H9 (cell line): ENCODE results near the gene WDR91. TPM values are rescaled to one million over a fixed set of nuclear protein-coding genes. Genes with fewer than 3 reads are reported as not detected.
"Not testable (repeated sequence)": the region's sequence is repeated elsewhere in the genome, so short reads cannot be mapped to it uniquely, and the experiment has no call there.

Experiments
- DNase-seq: peaks from one replicate; pipeline ENCODE4 v3.0.0-alpha.2; 2017
- H2AFZ ChIP-seq: one replicate; pipeline ENCODE4 v1.6.1; 2013; ENCODE audit warnings: mild to moderate bottlenecking, low read length, control low read depth, moderate library complexity
- H2AK5ac ChIP-seq: 2 replicates; pipeline ENCODE4 v1.6.1; 2013; ENCODE audit warnings: low read length, control low read depth, mixed read lengths; ENCODE audit not compliant: insufficient read length
- H2BK120ac ChIP-seq: one replicate; pipeline ENCODE4 v1.6.1; 2013; ENCODE audit warnings: low read depth, mild to moderate bottlenecking, low read length, control low read depth, inconsistent platforms; ENCODE audit not compliant: poor library complexity, severe bottlenecking
- H2BK12ac ChIP-seq: 2 replicates; pipeline ENCODE4 v1.6.1; 2013; ENCODE audit warnings: low read length, control low read depth, mixed read lengths, low read depth; ENCODE audit not compliant: insufficient read length
- H2BK15ac ChIP-seq: 2 replicates; pipeline ENCODE4 v1.6.1; 2013; ENCODE audit warnings: low read depth, low read length, control low read depth
- H2BK20ac ChIP-seq: one replicate; pipeline ENCODE4 v1.6.1; 2013; ENCODE audit warnings: low read depth, mild to moderate bottlenecking, low read length, control low read depth, inconsistent platforms; ENCODE audit not compliant: poor library complexity, severe bottlenecking
- H2BK5ac ChIP-seq: 2 replicates; pipeline ENCODE4 v1.6.1; 2013; ENCODE audit warnings: low read length, control low read depth, mixed read lengths; ENCODE audit not compliant: insufficient read length
- H3K14ac ChIP-seq: 2 replicates; pipeline ENCODE4 v1.6.1; 2013; ENCODE audit warnings: low read length, control low read depth; ENCODE audit not compliant: insufficient read depth
- H3K18ac ChIP-seq: 2 replicates; pipeline ENCODE4 v1.6.1; 2013; ENCODE audit warnings: low read depth, mild to moderate bottlenecking, mixed read lengths, low read length, control low read depth; ENCODE audit not compliant: insufficient read length
- H3K23ac ChIP-seq: 2 replicates; pipeline ENCODE4 v1.6.1; 2013; ENCODE audit warnings: low read length, control low read depth, mixed read lengths, low read depth; ENCODE audit not compliant: insufficient read length
- H3K23me2 ChIP-seq: 2 replicates; pipeline ENCODE4 v1.6.1; 2013; ENCODE audit warnings: low read depth, mild to moderate bottlenecking, mixed read lengths, low read length, control low read depth; ENCODE audit not compliant: insufficient read length, poor library complexity, severe bottlenecking
- H3K27ac ChIP-seq: 2 replicates; pipeline ENCODE4 v1.5.1; 2013; ENCODE audit warnings: low read length, control low read depth, mixed read lengths, low read depth; ENCODE audit not compliant: insufficient read length
- H3K27me3 ChIP-seq: 2 replicates; pipeline ENCODE4 v1.6.1; 2013; ENCODE audit warnings: low read length, control low read depth, inconsistent platforms; ENCODE audit not compliant: insufficient read depth
- H3K4ac ChIP-seq: 2 replicates; pipeline ENCODE4 v1.6.1; 2013; ENCODE audit warnings: low read depth, mild to moderate bottlenecking, control low read depth, inconsistent platforms, low read length, moderate library complexity
- H3K4me1 ChIP-seq: 2 replicates; pipeline ENCODE4 v1.6.1; 2013; ENCODE audit warnings: low read length, control low read depth, inconsistent platforms; ENCODE audit not compliant: insufficient read depth
- H3K4me2 ChIP-seq: 2 replicates; pipeline ENCODE4 v1.6.1; 2013; ENCODE audit warnings: low read length, control low read depth, mixed read lengths; ENCODE audit not compliant: insufficient read length, insufficient read depth
- H3K56ac ChIP-seq: 2 replicates; pipeline ENCODE4 v1.6.1; 2013; ENCODE audit warnings: low read depth, mild to moderate bottlenecking, mixed read lengths, low read length, control low read depth; ENCODE audit not compliant: insufficient read length
- H3K79me1 ChIP-seq: 2 replicates; pipeline ENCODE4 v1.6.1; 2013; ENCODE audit warnings: low read depth, mild to moderate bottlenecking, moderate library complexity, low read length, control low read depth, inconsistent platforms; ENCODE audit not compliant: insufficient read depth, poor library complexity, severe bottlenecking
- H3K79me2 ChIP-seq: 2 replicates; pipeline ENCODE4 v1.6.1; 2013; ENCODE audit warnings: low read length, control low read depth, inconsistent platforms; ENCODE audit not compliant: insufficient read depth
- H3K9ac ChIP-seq: 2 replicates; pipeline ENCODE4 v1.6.1; 2013; ENCODE audit warnings: low read length, control low read depth, mixed read lengths; ENCODE audit not compliant: insufficient read length; ENCODE audit errors: extremely low read depth
- H3K9me3 ChIP-seq: one replicate; pipeline ENCODE4 v1.6.1; 2013; ENCODE audit warnings: low read depth, low read length, inconsistent platforms; ENCODE audit not compliant: control insufficient read depth
- H3T11ph ChIP-seq: one replicate; pipeline ENCODE4 v1.6.1; 2013; ENCODE audit warnings: mild to moderate bottlenecking, low read length, control low read depth, inconsistent platforms
- H4K20me1 ChIP-seq: one replicate; pipeline ENCODE4 v1.6.1; 2013; ENCODE audit not compliant: control insufficient read depth, insufficient read length, insufficient read depth
- H4K5ac ChIP-seq: 2 replicates; pipeline ENCODE4 v1.6.1; 2013; ENCODE audit warnings: low read depth, mild to moderate bottlenecking, mixed read lengths, low read length, control low read depth; ENCODE audit not compliant: insufficient read length
- H4K8ac ChIP-seq: replicated peaks from 2 replicates; pipeline ENCODE4 v1.6.1; 2013; ENCODE audit warnings: low read length, control low read depth, mixed read lengths, low read depth; ENCODE audit not compliant: insufficient read length
- H4K91ac ChIP-seq: 2 replicates; pipeline ENCODE4 v1.6.1; 2013; ENCODE audit warnings: low read depth, mild to moderate bottlenecking, moderate library complexity, mixed read lengths, low read length, control low read depth; ENCODE audit not compliant: insufficient read length
- H3K27ac Mint-ChIP-seq, 3 experiments: 2 replicates in 2 of 3; 3 replicates in 1 of 3; pipeline ENCODE4 v1.8.0; 2020 to 2021; ENCODE audit warnings: mixed read lengths in 3 of 3, mild to moderate bottlenecking in 1 of 3, moderate library complexity in 1 of 3
- H3K27me3 Mint-ChIP-seq: 2 replicates; pipeline ENCODE4 v1.8.0; 2021; ENCODE audit warnings: low read depth, mild to moderate bottlenecking, moderate library complexity, mixed read lengths
- H3K36me3 Mint-ChIP-seq, 3 experiments: 2 replicates in 2 of 3; 3 replicates in 1 of 3; pipeline ENCODE4 v1.8.0; 2020 to 2021; ENCODE audit warnings: low read depth in 3 of 3, mixed read lengths in 3 of 3; ENCODE audit not compliant: insufficient read depth in 1 of 3
- H3K4me1 Mint-ChIP-seq, 2 experiments: 2 replicates each; pipeline ENCODE4 v1.8.0; 2020; ENCODE audit warnings: mixed read lengths in 2 of 2
- H3K4me3 Mint-ChIP-seq, 2 experiments: 2 replicates in 1 of 2; 3 replicates in 1 of 2; pipeline ENCODE4 v1.8.0; 2020 to 2021; ENCODE audit warnings: mild to moderate bottlenecking in 2 of 2, mixed read lengths in 2 of 2, moderate library complexity in 1 of 2
- H3K9me3 Mint-ChIP-seq, 2 experiments: 2 replicates in 1 of 2; 3 replicates in 1 of 2; pipeline ENCODE4 v1.8.0; 2020; ENCODE audit warnings: mild to moderate bottlenecking in 2 of 2, mixed read lengths in 2 of 2, moderate library complexity in 1 of 2
- WGBS: extraction: QIAGEN DNeasy Blood & Tissue Kit; methylation state at CpG from one replicate; pipeline ENCODE4 v1.1.7; 2013; ENCODE audit warnings: missing lambda C conversion rate, low lambda C conversion rate, mixed read lengths; ENCODE audit not compliant: insufficient read length; ENCODE audit errors: extremely low coverage; 5-methylcytosine and 5-hydroxymethylcytosine counted together
- total RNA-seq: library from RNA; stranded (reverse); gene quantifications from 2 replicates; pipeline ENCODE4 v1.2.1, GENCODE V29; 2021
- TF ChIP-seq, protein P1 (sequence below): fragments of 200-600 bp; sonication (generic); conservative IDR thresholded peaks from 3 replicates; pipeline ENCODE4 v1.8.0; 2021; ENCODE audit warnings: antibody characterized with exemption, mild to moderate bottlenecking

WDR91 gene
- total RNA-seq, 1 experiment from 2014 or later = 9.4 TPM

- Histone ChIP-seq H2BK120ac (no peak overlapping the region), H3K27me3 (no peaks in the 10 kb centered on the region), H3K79me2 (no peaks in the 10 kb centered on the region), H3K18ac (no peak overlapping the region), H4K8ac (no peak overlapping the region), H3K4me1 (peaks cover 5% of the 10 kb centered on the region; the same call in 1 of the 2 replicates), H3K4ac (no peak overlapping the region), H3T11ph (no peak overlapping the region), H3K23me2 (peaks cover 1% of the 10 kb centered on the region), H3K14ac (no peak overlapping the region), H2AK5ac (no peak overlapping the region), H2BK5ac (no peak overlapping the region), H3K9ac (no peak overlapping the region), H2BK12ac (no peak overlapping the region), H4K91ac (no peak overlapping the region), H4K5ac (no peak overlapping the region), H2BK15ac (no peak overlapping the region), H3K9me3 (no peaks in the 10 kb centered on the region), H2AFZ (no peak overlapping the region), H3K56ac (no peak overlapping the region), H3K79me1 (no peaks in the 10 kb centered on the region), H3K4me2 (no peak overlapping the region), H3K27ac (no peak overlapping the region), H2BK20ac (no peak overlapping the region), H3K23ac (no peak overlapping the region), H4K20me1 (no peaks in the 10 kb centered on the region)
- WGBS = no CpG with 5 or more reads among the region's 7 CpGs
- Mint-ChIP-seq H3K9me3 (peaks cover 5 to 8% of the 10 kb centered on the region in 2 experiments; a peak in 4 of 5 replicates), H3K27ac (no peak overlapping the region; a peak in 2 of 7 replicates), H3K36me3 (peaks cover under 1 to 17% (median 2%) of the 10 kb centered on the region in 3 experiments), H3K27me3 (no peaks in the 10 kb centered on the region), H3K4me1 (peaks cover 26 to 41% of the 10 kb centered on the region in 2 experiments), H3K4me3 (no peak overlapping the region)
- TF ChIP-seq, protein P1, sequence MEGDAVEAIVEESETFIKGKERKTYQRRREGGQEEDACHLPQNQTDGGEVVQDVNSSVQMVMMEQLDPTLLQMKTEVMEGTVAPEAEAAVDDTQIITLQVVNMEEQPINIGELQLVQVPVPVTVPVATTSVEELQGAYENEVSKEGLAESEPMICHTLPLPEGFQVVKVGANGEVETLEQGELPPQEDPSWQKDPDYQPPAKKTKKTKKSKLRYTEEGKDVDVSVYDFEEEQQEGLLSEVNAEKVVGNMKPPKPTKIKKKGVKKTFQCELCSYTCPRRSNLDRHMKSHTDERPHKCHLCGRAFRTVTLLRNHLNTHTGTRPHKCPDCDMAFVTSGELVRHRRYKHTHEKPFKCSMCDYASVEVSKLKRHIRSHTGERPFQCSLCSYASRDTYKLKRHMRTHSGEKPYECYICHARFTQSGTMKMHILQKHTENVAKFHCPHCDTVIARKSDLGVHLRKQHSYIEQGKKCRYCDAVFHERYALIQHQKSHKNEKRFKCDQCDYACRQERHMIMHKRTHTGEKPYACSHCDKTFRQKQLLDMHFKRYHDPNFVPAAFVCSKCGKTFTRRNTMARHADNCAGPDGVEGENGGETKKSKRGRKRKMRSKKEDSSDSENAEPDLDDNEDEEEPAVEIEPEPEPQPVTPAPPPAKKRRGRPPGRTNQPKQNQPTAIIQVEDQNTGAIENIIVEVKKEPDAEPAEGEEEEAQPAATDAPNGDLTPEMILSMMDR = no peak
- no peak for DNase-seq
Observed at GRCh38 chr7:135174941-135175340, 36.4 kb downstream of the WDR91 start.

GRCh38 chr7:135173916-135174315, 37.4 kb downstream of the WDR91 start:
- not testable (repeated sequence) for H3K9me3 Mint-ChIP-seq, H4K8ac ChIP-seq, H2AFZ ChIP-seq, H3K27ac ChIP-seq, H4K20me1 ChIP-seq, H2BK12ac ChIP-seq, H2BK5ac ChIP-seq, H2AK5ac ChIP-seq, DNase-seq, H4K5ac ChIP-seq, H3K4me2 ChIP-seq, H2BK120ac ChIP-seq, H3K23me2 ChIP-seq, H2BK15ac ChIP-seq, H3K4me1 ChIP-seq, H3K18ac ChIP-seq, H3K4ac ChIP-seq, H3K14ac ChIP-seq, H3K56ac ChIP-seq, H3K36me3 Mint-ChIP-seq, H2BK20ac ChIP-seq, H4K91ac ChIP-seq, H3K79me1 ChIP-seq, H3K4me3 Mint-ChIP-seq, H3K23ac ChIP-seq, H3K27ac Mint-ChIP-seq, H3K27me3 Mint-ChIP-seq, H3K27me3 ChIP-seq, H3K9ac ChIP-seq, H3K79me2 ChIP-seq, H3T11ph ChIP-seq, H3K9me3 ChIP-seq
- no CpG with 5 or more reads among the region's 4 CpGs for WGBS
- H3K4me1 Mint-ChIP-seq = peaks cover 36 to 51% of the 10 kb centered on the region in 2 experiments
